ENCODE data around the gene IFNGR1. TPM values are rescaled to one million over a fixed set of nuclear protein-coding genes. Genes with fewer than 3 reads are reported as not detected.

IFNGR1 gene
- total and polyA plus RNA-seq, 10 of the 15 experiments (the other 5 are each of a cell fraction or from before 2014, with no cell fraction given): 89.0 to 296 (median 138) TPM

GRCh38 chr6:137161949-137162348, 57.2 kb downstream of the IFNGR1 start:
- Histone ChIP-seq H3K27me3 (replicated peaks in 1 of 2; ENCODE audit: control insufficient read depth in 2 of 2, insufficient read depth in 2 of 2, low read length in 1 of 2) (no peaks in the 10 kb centered on the region), H3K9me3 (replicated peaks; ENCODE audit: control insufficient read depth, insufficient read depth, low read length) (peaks cover 26% of the 10 kb centered on the region), H3K79me2 (ENCODE audit: control insufficient read depth, insufficient read depth, low read length) (no peaks in the 10 kb centered on the region), H4K20me1 (ENCODE audit: control insufficient read depth, insufficient read depth) (no peaks in the 10 kb centered on the region), H3K27ac (ENCODE audit: control insufficient read depth, insufficient read depth) (no peak overlapping the region), H3K9ac (ENCODE audit: control insufficient read depth, insufficient read depth, low read length) (no peak overlapping the region), H3K4me1 (ENCODE audit: control insufficient read depth, insufficient read depth, low read length) (peaks cover 22% of the 10 kb centered on the region), H3K36me3 (ENCODE audit: control insufficient read depth in 2 of 2, insufficient read depth in 2 of 2, low read length in 1 of 2) (no peaks in the 10 kb centered on the region), H3K4me2 (ENCODE audit: control insufficient read depth, insufficient read depth) (no peak overlapping the region), H3K4me3 (no peak overlapping the region), H2AFZ (ENCODE audit: control insufficient read depth, low read depth, low read length) (no peak overlapping the region)
- ATAC-seq (no peak), FAIRE-seq (no peak), DNase-seq (ENCODE audit: low read depth, low spot score) (no peak)
- CTCF ChIA-PET: interaction anchor here (0.8 to 1.7 kb wide), 5 partner anchors 12 to 109 kb away, joined by 3 to 6 read pairs (median 4); no protein-coding TSS in a partner anchor
- no TSS peak for BruUV-seq (replicated peaks)
- 85% methylated on average over 5 of the region's 5 CpGs for WGBS (ENCODE audit: insufficient coverage, insufficient replicate concordance, low lambda C conversion rate, missing lambda C conversion rate)
- SMC1A ChIA-PET (ENCODE audit: uncharacterized antibody, unreplicated experiment): interaction anchor here (0.7 to 3.7 kb wide), 17 partner anchors 9 to 151 kb away, joined by 3 to 23 read pairs (median 4); no protein-coding TSS in a partner anchor
- in situ Hi-C loops (cut with MboI) (no loop called here), intact Hi-C loops (cut with micrococcal nuclease; ENCODE audit: unreplicated experiment) (no loop called here)
- POLR2A ChIA-PET: interaction anchor here (1.2 to 1.4 kb wide), 4 partner anchors 10 to 478 kb away, joined by 3 to 4 read pairs (median 4); no protein-coding TSS in a partner anchor
- RAD21 ChIA-PET (ENCODE audit: unreplicated experiment): interaction anchor here (0.7 to 2.9 kb wide), 12 partner anchors 10 to 190 kb away, joined by 3 to 8 read pairs (median 4); no protein-coding TSS in a partner anchor
- TF ChIP-seq IRF3 (IDR thresholded peaks at IDR 0.05): no peak
- TF ChIP-seq SMARCA5 (IDR thresholded peaks at IDR 0.05): no peak
- no peak for TF ChIP-seq BHLHE40 (IDR thresholded peaks at IDR 0.05; ENCODE audit: borderline replicate concordance in 1 of 2, low read depth in 2 of 2, low read length in 1 of 2)
- no peak for TF ChIP-seq POLR2A (IDR thresholded peaks at IDR 0.05; ENCODE audit: low read depth, low read length)
- no peak for TF ChIP-seq MLLT1 (IDR thresholded peaks at IDR 0.05)
- no peak for TF ChIP-seq ETV6 (conservative IDR thresholded peaks at IDR 0.05 in 1 of 2, IDR thresholded peaks at IDR 0.05 in 1 of 2; ENCODE audit: borderline replicate concordance in 1 of 2, low read depth in 1 of 2)
- no peak for TF ChIP-seq RBBP5 (conservative IDR thresholded peaks at IDR 0.05)
- no peak for TF ChIP-seq CEBPZ (IDR thresholded peaks at IDR 0.05; ENCODE audit: low read depth, low read length)
- no peak for TF ChIP-seq EP300 (IDR thresholded peaks at IDR 0.05; ENCODE audit: borderline replicate concordance in 1 of 2, control insufficient read depth in 1 of 2, low read depth in 2 of 2, low read length in 2 of 2)
- no peak for TF ChIP-seq IRF5 (IDR thresholded peaks at IDR 0.05; ENCODE audit: borderline replicate concordance)
- TF ChIP-seq TCF12 (IDR thresholded peaks at IDR 0.05; ENCODE audit: low read depth, low read length): no peak
- no peak for TF ChIP-seq NRF1 (conservative IDR thresholded peaks at IDR 0.05; ENCODE audit: low read depth, low read length)
- no peak for TF ChIP-seq ATF2 (IDR thresholded peaks at IDR 0.05; ENCODE audit: low read length)

All from GM12878 (cell line).